ENCODE measurements around the gene VGLL4.

DNA sequence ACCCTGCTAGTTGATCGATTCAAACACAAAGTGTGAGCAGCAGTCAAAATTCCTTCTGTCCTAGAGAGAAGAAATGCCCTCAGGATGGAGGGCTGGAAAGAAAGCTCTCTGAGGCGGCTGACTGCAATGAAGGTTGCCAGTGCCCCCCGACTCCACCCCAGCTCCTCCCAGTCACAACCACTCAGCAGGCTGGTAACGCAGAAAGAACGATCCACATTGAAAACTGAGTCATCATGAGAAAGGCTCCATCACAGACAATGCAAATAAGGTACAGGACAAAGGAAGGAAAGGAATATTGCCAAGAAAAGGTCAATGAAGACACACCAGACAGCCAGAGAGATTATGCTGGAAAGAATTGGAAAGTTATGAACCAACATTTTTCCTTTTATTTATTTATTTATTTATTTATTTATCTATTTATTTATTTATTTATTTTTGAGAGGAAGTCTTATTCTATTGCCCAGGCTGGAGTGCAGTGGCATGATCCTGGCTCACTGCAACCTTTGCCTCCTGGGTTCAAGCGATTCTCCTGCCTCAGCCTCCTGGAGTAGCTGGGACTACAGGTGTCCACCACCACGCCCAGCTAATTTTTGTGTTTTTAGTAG is 17.4 kb upstream of the VGLL4 start:
- no peak for TF ChIP-seq POLR2A (IDR thresholded peaks at IDR 0.05)
- TF ChIP-seq, protein P1, sequence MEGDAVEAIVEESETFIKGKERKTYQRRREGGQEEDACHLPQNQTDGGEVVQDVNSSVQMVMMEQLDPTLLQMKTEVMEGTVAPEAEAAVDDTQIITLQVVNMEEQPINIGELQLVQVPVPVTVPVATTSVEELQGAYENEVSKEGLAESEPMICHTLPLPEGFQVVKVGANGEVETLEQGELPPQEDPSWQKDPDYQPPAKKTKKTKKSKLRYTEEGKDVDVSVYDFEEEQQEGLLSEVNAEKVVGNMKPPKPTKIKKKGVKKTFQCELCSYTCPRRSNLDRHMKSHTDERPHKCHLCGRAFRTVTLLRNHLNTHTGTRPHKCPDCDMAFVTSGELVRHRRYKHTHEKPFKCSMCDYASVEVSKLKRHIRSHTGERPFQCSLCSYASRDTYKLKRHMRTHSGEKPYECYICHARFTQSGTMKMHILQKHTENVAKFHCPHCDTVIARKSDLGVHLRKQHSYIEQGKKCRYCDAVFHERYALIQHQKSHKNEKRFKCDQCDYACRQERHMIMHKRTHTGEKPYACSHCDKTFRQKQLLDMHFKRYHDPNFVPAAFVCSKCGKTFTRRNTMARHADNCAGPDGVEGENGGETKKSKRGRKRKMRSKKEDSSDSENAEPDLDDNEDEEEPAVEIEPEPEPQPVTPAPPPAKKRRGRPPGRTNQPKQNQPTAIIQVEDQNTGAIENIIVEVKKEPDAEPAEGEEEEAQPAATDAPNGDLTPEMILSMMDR (IDR thresholded peaks at IDR 0.05) = no peak

Data from lower leg skin (tissue), 3 donors.